BLaER1 treated with 17β-estradiol and CSF1 and Interleukin-3, amounts not matched to agents 10 nM and 100 nM (cell line): ENCODE results near the gene PSMC3.

Experiments
- H3K27ac ChIP-seq, 11 experiments: shearing (Covaris generic); formaldehyde crosslinking; 2 replicates each; pipeline ENCODE4 v1.8.1; 2022
- H3K27me3 ChIP-seq, 11 experiments: shearing (Covaris generic); formaldehyde crosslinking; 2 replicates each; pipeline ENCODE4 v1.8.1; 2022
- H3K36me3 ChIP-seq, 11 experiments: shearing (Covaris generic); formaldehyde crosslinking; 2 replicates each; pipeline ENCODE4 v1.8.1; 2022
- H3K4me1 ChIP-seq, 10 experiments: shearing (Covaris generic); formaldehyde crosslinking; 2 replicates each; pipeline ENCODE4 v1.8.1; 2022
- H3K4me2 ChIP-seq, 11 experiments: shearing (Covaris generic); formaldehyde crosslinking; 2 replicates each; pipeline ENCODE4 v1.8.1; 2022
- H3K4me3 ChIP-seq, 10 experiments: shearing (Covaris generic); formaldehyde crosslinking; 2 replicates each; pipeline ENCODE4 v1.8.1; 2022
- H3K9ac ChIP-seq, 11 experiments: shearing (Covaris generic); formaldehyde crosslinking; 2 replicates each; pipeline ENCODE4 v1.8.1; 2022
- H3K9me3 ChIP-seq, 11 experiments: shearing (Covaris generic); formaldehyde crosslinking; replicated peaks in 1 of 11; 2 replicates each; pipeline ENCODE4 v1.8.1; 2022
- H4K20me1 ChIP-seq, 11 experiments: shearing (Covaris generic); formaldehyde crosslinking; 2 replicates each; pipeline ENCODE4 v1.8.1; 2022
- Cebpa-rat ChIP-seq, 11 experiments: shearing (Covaris generic); IDR thresholded peaks; 2 replicates each; pipeline ENCODE4 v1.8.1; 2022

PSMC3 gene

DNA sequence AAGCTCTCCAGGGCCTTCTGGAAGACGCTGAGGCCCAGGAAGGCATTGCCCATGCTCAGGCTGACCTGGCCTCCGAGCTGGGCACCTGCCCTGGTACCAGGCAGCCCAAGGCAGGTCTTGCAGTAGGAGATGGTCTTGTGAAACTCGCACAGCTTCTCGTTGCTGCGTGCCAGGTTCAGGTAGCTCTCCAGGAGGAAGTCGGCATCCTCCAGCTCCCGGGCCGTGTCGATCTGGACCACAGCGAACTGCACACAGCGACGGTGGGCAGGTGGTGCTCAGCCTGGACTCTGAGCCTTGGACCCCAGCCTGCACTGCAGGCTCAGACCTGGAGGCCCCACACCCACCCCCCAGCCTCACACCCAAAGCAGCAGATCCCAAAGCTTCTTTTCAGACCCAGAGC, 21.7 kb upstream of the PSMC3 start:
- Histone ChIP-seq H3K4me2 (no peak overlapping the region), H3K27me3 (no peaks in the 10 kb centered on the region), H3K9me3 (no peaks in the 10 kb centered on the region), H3K4me1 (no peaks in the 10 kb centered on the region), H3K36me3 (no peaks in the 10 kb centered on the region), H3K9ac (no peak overlapping the region), H4K20me1 (no peaks in the 10 kb centered on the region; a peak in 1 of 22 replicates), H3K4me3 (no peak overlapping the region), H3K27ac (no peak overlapping the region)
- no peak for TF ChIP-seq Cebpa-rat (IDR thresholded peaks at IDR 0.05)

DNA sequence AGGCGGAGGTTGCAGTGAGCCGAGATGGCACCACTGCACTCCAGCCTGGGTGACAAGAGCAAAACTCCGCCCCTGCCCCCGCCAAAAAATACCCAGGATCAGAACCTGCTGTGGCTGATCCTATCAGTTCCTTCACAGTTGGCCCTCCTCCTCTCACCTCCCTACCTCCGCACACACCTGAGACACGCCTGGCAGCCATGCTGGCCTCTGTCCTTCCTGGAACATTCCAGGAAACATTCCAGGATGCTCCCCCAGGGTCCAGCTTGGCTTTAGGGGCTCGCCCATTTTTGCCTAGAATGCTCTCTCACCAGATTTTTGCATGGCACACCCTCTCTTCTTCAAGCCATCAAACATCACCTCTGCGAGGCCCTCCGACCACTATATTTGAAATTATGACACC, 20.6 kb upstream of the PSMC3 start:
- no peaks in the 10 kb centered on the region for H3K9me3 ChIP-seq
- no peak overlapping the region for H3K4me3 ChIP-seq
- no peaks in the 10 kb centered on the region for H3K36me3 ChIP-seq
- H3K4me2 ChIP-seq, result no peak overlapping the region
- H3K27me3 ChIP-seq, result no peaks in the 10 kb centered on the region
- H3K4me1 ChIP-seq, result no peaks in the 10 kb centered on the region
- H3K9ac ChIP-seq, result no peak overlapping the region
- no peak for TF ChIP-seq Cebpa-rat (IDR thresholded peaks at IDR 0.05)
- H4K20me1 ChIP-seq, result no peaks in the 10 kb centered on the region; a peak in 1 of 22 replicates
- H3K27ac ChIP-seq, result no peak overlapping the region

DNA sequence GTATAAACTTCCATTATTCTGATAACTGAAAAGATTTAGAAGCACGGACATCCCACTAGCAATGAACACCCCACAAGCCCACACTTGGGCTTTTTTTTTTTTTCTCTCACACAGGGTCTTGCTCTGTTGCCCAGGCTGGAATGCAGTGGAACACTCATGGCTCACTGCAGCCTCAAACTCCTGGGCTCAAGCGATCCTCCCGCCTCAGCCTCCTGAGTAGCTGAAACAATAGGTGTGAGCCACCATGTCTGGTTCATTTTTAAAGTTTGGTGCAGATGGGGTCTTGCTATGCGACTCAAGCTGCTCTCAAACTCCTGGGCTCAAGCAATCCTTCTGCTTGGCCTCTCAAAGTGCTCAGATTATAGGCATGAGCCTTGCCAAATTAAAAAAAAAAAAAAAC, 19.6 kb upstream of the PSMC3 start:
- H3K4me1 ChIP-seq, result no peaks in the 10 kb centered on the region
- no peak for TF ChIP-seq Cebpa-rat (IDR thresholded peaks at IDR 0.05)
- H3K9ac ChIP-seq, result no peak overlapping the region
- H3K36me3 ChIP-seq, result no peaks in the 10 kb centered on the region
- H3K27ac ChIP-seq, result no peak overlapping the region
- no peak overlapping the region for H3K4me3 ChIP-seq
- no peak overlapping the region for H3K4me2 ChIP-seq
- no peaks in the 10 kb centered on the region for H3K27me3 ChIP-seq
- no peaks in the 10 kb centered on the region for H3K9me3 ChIP-seq
- no peaks in the 10 kb centered on the region; a peak in 1 of 22 replicates for H4K20me1 ChIP-seq

- H3K27me3 ChIP-seq, result no peaks in the 10 kb centered on the region
- H4K20me1 ChIP-seq, result no peaks in the 10 kb centered on the region; a peak in 1 of 22 replicates
- H3K4me2 ChIP-seq, result no peak overlapping the region
- no peaks in the 10 kb centered on the region for H3K9me3 ChIP-seq
- no peak overlapping the region for H3K9ac ChIP-seq
- H3K36me3 ChIP-seq, result no peaks in the 10 kb centered on the region
- no peak overlapping the region for H3K27ac ChIP-seq
- no peak overlapping the region for H3K4me3 ChIP-seq
- H3K4me1 ChIP-seq, result no peaks in the 10 kb centered on the region
- TF ChIP-seq Cebpa-rat (IDR thresholded peaks at IDR 0.05), result no peak
Measured at GRCh38 chr11:47443817-47444216, 17.6 kb upstream of the PSMC3 start.

- Histone ChIP-seq H3K27ac (no peak overlapping the region), H3K4me1 (peaks cover 0 to 3% (median 1%) of the 10 kb centered on the region in 10 experiments; a peak in 14 of 20 replicates), H3K9me3 (no peaks in the 10 kb centered on the region), H3K4me2 (no peak overlapping the region), H4K20me1 (no peaks in the 10 kb centered on the region; a peak in 1 of 22 replicates), H3K27me3 (no peaks in the 10 kb centered on the region), H3K4me3 (no peak overlapping the region), H3K9ac (no peak overlapping the region), H3K36me3 (no peaks in the 10 kb centered on the region)
- no peak for TF ChIP-seq Cebpa-rat (IDR thresholded peaks at IDR 0.05)
Measured at GRCh38 chr11:47443028-47443700, 16.9 kb upstream of the PSMC3 start.

DNA sequence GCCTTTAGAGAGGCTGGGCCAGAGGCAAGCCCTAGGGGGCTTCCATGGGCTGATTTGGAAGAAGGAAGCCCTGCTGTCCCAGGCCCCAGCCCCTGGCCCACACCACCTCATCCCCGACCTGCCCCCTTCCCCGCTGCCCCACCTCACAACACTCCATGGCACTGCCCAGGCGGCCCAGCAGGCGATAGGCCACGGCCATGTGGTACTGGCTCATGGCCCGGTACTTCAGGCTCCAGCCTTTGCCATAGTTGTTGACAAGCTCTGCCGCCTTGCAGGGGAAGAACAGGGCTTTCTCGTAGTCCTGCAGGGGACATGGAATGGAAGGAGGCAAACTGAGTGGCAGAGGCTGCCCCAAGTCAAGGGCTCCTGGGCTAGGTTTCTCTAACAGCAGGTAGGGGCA, 16.3 kb upstream of the PSMC3 start:
- no peak for TF ChIP-seq Cebpa-rat (IDR thresholded peaks at IDR 0.05)
- no peak overlapping the region for H3K4me2 ChIP-seq
- no peaks in the 10 kb centered on the region for H3K27me3 ChIP-seq
- H3K4me3 ChIP-seq, result no peak overlapping the region
- H3K27ac ChIP-seq, result no peak overlapping the region
- no peaks in the 10 kb centered on the region; a peak in 1 of 22 replicates for H4K20me1 ChIP-seq
- H3K4me1 ChIP-seq, result peaks cover 5 to 9% (median 8%) of the 10 kb centered on the region in 10 experiments; a peak in 16 of 20 replicates
- H3K9ac ChIP-seq, result no peak overlapping the region
- H3K9me3 ChIP-seq, result no peaks in the 10 kb centered on the region
- H3K36me3 ChIP-seq, result no peaks in the 10 kb centered on the region

- H3K36me3 ChIP-seq, result no peaks in the 10 kb centered on the region
- no peak overlapping the region for H3K27ac ChIP-seq
- no peak overlapping the region for H3K9ac ChIP-seq
- H3K9me3 ChIP-seq, result no peaks in the 10 kb centered on the region
- no peaks in the 10 kb centered on the region for H3K27me3 ChIP-seq
- TF ChIP-seq Cebpa-rat (IDR thresholded peaks at IDR 0.05), result no peak
- H3K4me3 ChIP-seq, result no peak overlapping the region
- H4K20me1 ChIP-seq, result no peaks in the 10 kb centered on the region; a peak in 1 of 22 replicates
- H3K4me1 ChIP-seq, result peaks cover 5 to 13% (median 11%) of the 10 kb centered on the region in 10 experiments; a peak in 16 of 20 replicates
- no peak overlapping the region for H3K4me2 ChIP-seq
Measured at GRCh38 chr11:47441421-47441820, 15.2 kb upstream of the PSMC3 start.

DNA sequence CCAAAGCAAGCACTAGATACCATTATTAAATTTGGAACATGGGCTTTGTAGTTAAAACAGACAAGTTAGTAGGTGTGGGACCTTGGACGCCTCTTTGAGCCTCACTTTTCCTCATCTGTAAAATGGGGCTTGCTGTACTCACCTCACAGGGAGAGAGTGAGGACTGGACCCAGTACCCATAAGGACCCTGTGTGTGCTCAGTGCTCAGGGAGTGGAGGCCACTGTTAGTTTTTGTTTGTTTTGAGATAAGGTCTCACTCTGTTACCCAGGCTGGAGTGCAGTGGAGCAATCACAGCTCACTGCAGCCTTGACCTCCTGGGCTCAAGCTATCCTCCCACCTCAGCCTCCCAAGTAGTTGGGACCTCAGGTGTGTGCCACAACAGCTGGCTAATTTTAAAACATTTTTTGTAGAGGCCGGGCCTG, 13.8 kb upstream of the PSMC3 start:
- no peak overlapping the region for H3K4me3 ChIP-seq
- H4K20me1 ChIP-seq, result no peaks in the 10 kb centered on the region; a peak in 1 of 22 replicates
- TF ChIP-seq Cebpa-rat (IDR thresholded peaks at IDR 0.05), result no peak
- H3K27me3 ChIP-seq, result no peaks in the 10 kb centered on the region
- no peak overlapping the region for H3K27ac ChIP-seq
- no peaks in the 10 kb centered on the region for H3K9me3 ChIP-seq
- no peaks in the 10 kb centered on the region for H3K36me3 ChIP-seq
- no peak overlapping the region for H3K4me2 ChIP-seq
- peaks cover 5 to 13% (median 11%) of the 10 kb centered on the region in 10 experiments; a peak in 16 of 20 replicates for H3K4me1 ChIP-seq
- H3K9ac ChIP-seq, result no peak overlapping the region

GRCh38 chr11:47438721-47439120, 12.5 kb upstream of the PSMC3 start:
- H3K36me3 ChIP-seq, result no peaks in the 10 kb centered on the region
- H3K4me1 ChIP-seq, result peaks cover 5 to 13% (median 11%) of the 10 kb centered on the region in 10 experiments; a peak in 16 of 20 replicates
- no peaks in the 10 kb centered on the region; a peak in 1 of 22 replicates for H4K20me1 ChIP-seq
- H3K27me3 ChIP-seq, result no peaks in the 10 kb centered on the region
- H3K27ac ChIP-seq, result no peak overlapping the region
- H3K9me3 ChIP-seq, result no peaks in the 10 kb centered on the region
- H3K4me3 ChIP-seq, result no peak overlapping the region
- TF ChIP-seq Cebpa-rat (IDR thresholded peaks at IDR 0.05), result no peak
- no peak overlapping the region for H3K4me2 ChIP-seq
- H3K9ac ChIP-seq, result no peak overlapping the region
